Daoy (cell line): ENCODE measurements around the gene FARP2. TPM values are rescaled to one million over a fixed set of nuclear protein-coding genes. Genes with fewer than 3 reads are reported as not detected.

Experiments
- DNase-seq: peaks from one replicate; pipeline ENCODE4 v3.0.0-alpha.2; 2015; ENCODE audit warnings: low read depth
- total RNA-seq: library from RNA; depleted of rRNA; stranded (reverse); fragments of >200 nt; shearing (Covaris generic); gene quantifications from 2 replicates; pipeline ENCODE4 v1.2.3, GENCODE V29; 2014

FARP2 gene
- total RNA-seq, 1 experiment from 2014 or later, result 22.6 TPM

DNA sequence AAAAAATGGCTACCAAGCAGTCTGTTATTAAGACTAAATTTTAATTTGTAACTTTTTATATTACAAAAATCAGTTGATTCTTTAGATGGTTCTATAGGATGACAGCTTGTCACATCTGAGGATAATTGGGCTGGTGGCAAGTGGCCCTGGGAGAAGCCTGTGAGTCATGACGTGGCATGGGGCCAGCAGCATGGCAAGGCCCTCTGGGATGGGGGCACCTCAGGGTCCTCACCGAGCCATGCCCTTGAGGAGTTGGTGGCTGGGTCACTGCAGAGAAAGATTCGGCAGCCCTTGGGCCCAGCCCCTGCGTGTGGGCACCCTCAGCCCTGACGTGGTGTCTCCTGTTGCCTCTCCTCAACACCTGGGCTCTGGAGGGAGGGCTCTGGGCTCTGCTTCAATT lies 102.6 kb downstream of the FARP2 start:
- peak; percentile 12 for DNase-seq

DNA sequence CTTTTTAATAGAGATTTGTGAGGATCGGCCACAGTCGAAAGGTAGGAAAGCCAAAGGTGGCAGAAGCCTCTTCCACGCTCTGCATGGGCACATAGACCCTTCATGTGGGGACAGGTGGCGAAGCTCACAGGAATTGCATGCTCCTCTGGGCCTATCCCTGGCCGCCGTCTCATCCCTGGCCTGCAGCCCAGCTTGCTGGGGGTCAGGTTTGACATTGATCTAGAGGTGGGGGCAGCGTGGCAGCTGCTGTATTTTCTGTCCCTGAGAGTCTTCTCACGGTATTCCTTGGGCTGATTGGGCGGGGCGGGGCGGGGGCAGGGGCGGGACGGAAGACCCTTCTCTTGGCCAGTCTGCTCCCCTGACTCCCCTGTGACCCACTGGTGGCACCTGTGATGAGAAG lies 103.4 kb downstream of the FARP2 start:
- no peak for DNase-seq

DNA sequence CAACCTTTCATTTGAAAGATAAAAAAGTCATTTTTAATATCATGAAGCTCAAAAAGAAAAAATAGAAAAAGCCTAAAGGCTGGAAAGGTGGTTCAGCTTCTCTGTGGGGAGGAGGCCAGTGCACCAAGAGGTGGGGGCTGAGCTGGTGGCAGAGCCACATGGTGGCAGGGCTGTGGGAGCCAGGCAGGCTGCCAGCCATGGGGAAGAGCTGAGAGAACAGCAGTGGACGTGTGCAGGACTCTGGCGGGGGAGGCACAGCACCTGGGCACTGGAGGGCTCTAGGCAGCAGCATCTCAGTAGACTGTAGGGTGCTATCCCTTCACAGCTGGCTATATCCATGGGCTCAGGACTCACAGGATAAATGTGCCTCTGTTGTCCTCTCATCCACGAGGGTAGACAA lies 104.5 kb downstream of the FARP2 start:
- DNase-seq, result no peak

DNA sequence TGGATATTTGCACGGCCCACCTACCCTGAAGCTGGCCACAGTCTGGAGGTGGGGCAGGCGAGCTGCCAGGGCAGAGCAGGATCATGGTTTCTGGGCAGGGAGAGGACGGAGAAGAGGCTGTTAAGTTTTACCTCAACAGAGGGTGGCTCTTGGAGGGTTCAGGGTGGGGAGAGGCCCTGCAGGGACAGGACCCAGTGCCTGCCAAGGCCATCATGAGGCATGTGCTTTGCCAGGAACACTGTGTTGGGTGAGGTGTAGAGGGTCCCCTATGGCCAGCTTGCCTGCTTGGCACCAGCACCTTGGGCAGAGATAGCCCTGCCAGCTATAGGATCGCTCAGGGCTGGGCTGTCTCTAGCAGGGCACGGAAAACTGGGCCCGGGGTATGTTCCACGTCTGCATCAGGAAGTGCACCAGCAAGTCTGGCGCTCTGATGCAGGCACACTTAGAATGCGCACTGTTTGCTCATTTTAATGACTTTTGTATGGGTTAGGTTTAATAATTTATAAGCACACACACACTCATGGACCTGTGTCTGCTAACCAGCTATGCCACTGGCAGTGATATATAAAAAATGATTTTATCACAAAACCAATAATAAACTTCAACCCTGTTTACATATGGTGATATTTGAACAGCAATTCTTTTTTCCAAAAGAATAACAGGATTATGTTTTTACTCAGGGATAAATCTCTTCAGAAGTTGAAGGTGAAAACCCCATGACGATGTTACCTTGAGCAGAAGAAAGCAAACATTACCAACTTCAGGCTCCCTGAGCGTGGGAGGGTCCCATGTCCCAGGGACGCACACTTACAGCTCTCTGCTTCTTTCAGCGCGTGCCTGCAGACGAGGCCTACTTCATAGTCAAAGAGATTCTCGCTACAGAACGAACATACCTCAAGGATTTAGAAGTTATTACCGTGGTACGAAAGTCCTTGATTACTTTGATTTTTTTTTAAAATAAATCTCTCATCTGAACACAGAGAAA lies 105.9 kb downstream of the FARP2 start:
- no peak for DNase-seq

DNA sequence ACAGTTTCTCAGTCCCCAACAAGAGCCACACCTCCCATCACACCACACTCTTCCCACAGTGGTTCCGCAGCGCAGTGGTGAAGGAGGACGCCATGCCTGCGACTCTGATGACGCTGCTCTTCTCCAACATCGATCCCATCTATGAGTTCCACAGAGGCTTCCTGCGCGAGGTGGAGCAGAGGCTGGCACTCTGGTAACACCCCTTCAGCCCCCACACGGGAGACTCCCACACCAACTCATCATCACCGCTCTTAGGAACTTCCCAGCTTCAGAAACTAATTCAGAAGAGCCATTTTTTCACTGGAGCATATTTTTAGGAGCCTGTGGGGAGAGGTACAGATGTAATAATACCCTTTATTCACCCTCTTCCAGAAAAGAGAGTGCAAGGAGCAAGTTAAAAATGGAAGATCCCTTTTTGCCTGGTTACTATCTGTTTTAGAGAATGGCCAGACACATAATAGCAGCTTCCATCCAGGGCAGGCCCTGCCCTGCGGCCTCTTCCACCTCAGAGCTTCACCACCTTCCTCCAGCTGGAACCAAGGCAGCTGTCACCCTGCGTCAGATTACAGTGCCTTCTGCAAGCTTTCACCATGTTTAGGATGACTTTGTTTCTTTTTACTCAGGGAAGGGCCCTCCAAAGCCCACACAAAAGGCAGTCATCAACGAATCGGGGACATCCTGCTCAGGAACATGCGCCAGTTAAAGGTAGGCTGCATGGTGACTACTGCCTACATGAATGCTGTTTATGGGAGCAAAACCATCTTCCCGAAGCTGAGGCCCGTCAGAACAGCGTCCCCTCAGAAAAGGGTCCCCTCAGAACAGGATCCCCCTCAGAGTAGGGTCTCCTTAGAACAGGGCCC lies 107.4 kb downstream of the FARP2 start:
- no peak for DNase-seq

DNA sequence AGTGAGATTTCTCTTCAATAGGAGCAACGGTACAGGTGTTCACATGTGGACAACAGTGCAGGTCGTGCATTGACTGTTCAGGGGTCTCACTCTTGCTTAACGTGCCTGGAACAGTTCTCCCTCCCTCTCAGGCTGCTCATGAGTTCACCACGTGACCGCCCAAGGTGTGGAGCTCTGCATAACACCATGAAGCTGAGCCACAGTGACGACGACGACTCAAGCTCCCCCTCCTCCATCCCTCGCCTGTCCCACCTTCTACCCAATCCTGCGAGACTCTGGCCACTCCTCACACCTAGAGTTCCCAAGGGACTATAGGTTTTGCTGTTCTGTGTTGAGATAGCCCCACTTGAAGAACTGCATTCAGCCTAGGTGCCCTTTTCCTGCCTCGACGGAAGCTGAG lies 109.5 kb downstream of the FARP2 start:
- no peak for DNase-seq

DNA sequence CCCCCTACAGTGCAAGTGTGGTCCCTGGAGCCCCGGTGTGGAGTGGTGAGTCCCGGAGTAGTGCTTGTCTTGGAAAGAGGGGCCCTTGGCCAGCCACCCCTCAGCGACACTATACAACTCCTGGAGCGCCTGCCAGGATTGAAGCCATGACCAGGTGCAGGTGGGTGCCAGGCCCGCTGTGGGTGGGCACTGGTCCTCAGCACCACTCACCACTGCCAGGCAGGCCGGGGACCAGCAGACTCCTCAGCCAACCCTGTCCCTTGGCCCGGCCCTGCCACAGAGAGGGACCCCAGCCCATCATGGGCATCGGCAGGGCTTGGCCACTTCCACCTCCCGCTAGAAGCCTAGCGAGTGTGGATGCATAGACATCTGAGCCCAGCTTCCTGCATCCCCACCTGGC lies 110.1 kb downstream of the FARP2 start:
- no peak for DNase-seq

DNA sequence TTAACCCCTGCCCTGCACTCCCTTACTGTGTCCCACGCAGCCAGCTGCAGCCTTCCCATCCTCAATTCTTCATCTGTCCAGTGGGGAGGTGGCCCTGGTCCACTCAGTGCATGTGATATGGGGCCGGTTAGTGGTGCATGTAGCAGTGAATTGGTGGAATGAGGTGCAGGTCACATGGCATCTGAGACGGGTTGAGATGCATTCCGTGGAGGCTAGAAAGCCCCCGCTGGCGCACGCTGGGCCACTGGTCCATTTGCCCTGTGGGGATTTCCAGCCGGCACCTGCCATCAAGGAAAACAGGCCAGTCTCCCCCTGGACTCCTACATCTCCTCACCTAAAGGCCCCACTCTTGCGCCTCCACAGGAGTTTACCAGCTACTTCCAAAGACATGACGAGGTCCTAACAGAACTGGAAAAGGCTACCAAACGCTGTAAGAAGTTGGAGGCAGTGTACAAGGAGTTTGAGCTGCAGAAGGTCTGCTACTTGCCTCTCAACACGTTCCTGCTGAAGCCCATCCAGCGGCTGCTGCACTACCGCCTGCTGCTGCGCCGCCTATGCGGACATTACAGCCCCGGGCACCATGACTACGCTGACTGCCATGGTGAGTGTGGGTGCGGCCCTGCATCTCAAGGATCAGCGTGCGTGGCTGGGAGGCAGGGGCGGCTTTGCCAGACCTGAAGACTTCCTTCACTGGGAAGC lies 111.8 kb downstream of the FARP2 start:
- no peak for DNase-seq

DNA sequence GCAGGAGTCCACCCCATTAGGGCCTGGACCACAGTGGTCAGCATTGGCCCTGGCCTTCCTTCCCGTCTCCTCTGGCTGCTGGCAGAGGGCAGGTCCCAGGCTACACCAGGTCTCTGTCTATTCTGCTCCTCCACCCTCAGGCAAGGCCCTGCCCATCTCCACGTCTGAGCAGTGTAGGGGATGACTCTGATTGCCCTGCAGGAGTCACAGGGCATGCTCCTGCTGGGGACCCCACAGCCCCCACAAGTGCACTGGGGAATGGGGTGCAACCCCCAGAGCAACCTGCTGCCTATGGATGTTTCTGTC lies 112.3 kb downstream of the FARP2 start:
- DNase-seq, result no peak

DNA sequence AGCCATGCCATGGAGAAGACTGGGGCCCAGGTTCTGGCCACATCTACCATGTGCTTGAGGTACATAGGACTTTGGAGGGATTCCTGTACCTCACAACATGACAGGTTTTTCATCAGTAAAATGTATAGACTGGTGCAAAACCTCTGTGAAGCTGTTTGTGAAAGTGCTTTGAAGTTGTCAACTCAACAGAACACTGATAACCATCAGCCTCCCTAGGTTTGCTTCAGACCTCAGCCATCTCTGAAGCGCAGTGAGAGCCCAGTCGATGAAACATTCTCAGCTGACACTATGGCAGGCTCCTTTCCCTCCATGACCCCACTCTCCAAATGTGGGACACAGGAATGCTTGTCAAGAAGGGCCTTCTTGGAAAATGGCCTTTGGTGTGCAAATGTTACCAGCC lies 113.7 kb downstream of the FARP2 start:
- no peak for DNase-seq

DNA sequence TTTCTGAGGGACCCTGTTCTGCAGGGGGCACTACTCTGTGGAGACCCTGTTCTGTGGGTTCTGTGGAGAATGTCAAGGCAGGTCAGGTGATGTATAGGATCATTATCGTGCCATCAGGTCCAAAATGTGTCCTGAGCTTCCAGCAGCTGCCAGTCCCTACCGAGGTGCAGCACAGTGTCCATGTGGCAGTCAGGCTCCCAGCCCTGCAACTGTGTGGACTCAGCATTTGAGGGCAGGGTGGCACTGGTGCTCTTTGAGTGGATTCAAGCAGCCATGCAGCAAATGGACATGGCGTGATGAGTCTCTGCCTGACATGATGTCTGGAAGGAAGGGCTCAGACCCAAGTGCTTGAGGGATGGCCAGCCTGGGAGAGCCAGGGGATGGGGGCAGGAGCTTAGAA lies 117.3 kb downstream of the FARP2 start:
- DNase-seq, result no peak

DNA sequence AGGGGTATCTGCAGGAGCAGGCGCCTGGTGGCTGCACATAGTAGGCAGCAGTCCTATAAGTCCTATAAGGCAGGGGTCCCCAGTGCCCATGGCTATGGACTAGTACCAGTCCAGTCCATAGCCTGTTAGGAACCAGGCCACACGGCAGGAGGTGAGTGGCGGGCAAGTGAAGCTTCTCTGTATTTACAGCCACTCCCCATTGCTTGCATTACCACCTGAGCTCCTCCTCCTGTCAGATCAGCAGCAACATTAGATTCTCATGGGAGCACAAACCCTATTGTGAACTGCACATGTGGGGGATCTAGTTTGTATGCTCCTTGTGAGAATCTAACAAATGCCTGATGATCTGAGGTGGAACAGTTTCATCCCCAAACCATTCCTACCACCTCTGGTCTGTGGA lies 119.2 kb downstream of the FARP2 start:
- no peak for DNase-seq

DNA sequence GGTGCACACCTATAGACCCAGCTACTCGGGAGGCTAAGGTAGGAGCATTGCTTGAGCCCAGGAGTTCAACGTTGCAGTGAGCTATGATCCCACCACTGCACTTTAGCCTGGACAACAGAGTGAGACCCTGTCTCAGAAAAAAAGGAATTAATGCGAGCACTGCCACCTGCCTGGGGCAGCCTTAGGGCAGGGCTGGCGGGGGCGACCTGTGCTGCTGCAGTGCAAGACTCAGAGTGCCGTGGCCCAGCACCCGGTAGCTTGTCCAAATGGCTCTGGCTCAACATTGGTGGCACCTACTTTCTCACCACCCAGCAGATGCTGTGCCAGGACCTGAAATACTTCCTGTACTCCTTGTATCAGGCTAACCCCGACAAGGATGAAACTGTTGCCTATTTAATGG lies 122.1 kb downstream of the FARP2 start:
- no peak for DNase-seq

DNA sequence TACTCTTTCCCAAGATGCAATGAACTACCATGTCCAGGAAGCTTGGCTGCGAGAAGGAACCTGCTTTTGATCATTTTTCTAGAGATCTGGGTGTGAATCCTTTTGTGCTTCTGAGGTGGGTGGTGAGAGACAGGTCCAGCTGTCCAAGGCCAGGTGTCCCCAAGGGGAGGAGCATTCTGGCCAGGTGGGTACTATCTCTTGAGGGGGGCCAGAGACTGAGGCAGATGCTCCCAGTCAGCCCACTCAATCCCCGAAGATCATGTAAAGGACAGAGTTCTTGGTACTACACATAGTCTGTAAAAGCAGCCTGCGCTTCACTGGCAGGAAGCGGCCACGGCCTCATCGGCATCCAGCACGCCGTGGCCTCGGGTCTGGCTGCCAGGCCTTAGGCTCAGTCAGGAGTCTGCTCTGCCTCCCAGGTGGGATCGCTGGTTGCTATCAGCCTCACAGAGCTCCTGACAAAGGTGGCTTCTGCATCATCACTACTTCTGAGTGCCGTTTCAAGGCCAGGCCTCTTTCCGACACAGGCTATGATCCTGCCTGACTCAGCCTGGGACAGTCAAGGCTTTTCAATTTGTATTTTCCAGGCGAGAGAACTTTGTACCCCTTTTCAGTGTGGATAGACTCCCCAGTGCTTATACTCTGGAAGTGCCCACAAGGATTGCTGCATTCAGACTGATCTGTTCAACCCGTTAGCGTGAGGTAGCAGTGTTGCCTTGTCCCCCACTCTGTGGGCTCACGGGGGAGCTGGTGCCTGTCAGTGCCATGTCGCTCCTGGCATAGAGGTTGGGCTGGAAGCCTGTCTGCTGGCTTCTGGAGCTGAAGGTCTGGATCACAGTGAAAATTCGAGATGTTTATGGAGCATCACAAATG lies 123.2 kb downstream of the FARP2 start:
- DNase-seq, result no peak

DNA sequence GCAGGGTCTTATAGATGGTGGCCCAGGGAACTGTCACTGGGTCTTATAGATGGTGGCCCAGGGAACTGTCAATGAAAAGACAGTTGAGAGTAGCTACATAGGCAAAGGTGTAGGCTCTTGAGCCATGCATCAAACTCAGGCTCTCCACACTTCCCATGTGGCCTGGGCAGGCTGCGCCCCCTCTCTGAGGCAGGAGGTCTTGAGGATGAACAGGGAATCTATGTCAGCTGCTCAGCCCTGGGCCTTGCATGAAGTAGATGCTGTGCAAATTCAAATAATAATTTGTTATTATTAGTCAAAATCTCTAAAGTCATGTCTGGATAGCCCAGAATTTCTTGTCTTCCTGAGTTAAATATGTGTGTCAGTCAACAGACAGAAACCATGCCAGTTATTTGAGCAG lies 125.6 kb downstream of the FARP2 start:
- DNase-seq, result no peak

DNA sequence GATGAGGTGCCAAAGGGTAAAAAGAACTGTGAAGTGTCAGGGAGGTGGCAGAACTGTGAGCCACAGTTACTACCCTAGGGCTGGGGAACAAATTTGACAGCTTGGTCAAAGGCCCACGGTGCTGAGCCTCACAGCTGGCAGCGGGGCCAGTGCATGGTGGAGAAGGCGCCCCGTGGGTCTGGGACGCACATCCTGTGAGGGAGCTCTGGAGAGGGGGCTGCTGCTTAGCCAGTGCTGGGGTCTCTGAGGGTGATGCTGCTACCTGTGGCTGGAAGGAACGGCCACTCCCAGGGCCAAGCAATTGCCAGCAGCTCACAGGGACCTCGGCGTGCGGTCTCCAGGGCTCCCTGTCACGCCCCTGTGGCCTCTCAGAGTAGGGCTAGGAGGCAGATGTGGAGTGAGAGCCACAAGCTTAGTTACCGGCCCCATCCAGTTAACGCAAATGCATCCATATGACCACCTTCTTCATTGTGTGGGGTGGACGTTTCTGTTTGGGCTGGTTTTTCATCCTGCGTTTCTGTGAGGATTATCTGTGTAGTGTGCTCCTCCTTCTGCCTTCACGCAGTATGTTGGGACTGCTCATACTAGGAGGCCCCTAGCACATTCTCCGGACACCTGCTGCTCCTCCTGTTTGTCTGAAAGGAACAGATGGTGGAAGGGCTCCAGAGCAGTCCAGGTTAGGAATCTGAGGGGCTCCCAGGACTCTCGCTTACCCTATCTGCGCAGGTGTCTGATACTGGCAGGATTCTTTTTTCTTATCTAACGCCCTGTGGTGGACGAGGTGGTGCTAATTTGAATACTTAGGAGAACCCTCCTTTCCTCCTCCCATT lies 126.3 kb downstream of the FARP2 start:
- DNase-seq, result no peak

DNA sequence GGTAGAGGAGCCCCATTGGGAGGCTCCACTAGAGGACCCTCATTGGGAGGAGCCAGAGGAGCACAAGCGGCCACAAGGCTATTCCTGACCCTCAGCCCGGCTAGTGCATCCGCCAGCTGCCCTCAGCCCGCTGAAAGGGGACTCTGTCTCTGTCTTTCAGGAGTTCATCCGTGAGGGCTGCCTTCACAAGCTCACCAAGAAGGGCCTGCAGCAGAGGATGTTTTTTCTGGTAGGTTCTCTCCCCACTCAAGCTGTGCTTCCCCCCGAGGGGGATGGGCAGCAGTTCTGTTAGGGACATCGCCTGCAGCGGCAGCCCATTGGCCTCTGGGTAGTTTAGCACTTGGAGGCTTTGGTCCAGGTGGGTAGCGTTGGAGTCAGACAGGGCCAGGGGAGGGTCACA lies 127.2 kb downstream of the FARP2 start:
- no peak for DNase-seq

DNA sequence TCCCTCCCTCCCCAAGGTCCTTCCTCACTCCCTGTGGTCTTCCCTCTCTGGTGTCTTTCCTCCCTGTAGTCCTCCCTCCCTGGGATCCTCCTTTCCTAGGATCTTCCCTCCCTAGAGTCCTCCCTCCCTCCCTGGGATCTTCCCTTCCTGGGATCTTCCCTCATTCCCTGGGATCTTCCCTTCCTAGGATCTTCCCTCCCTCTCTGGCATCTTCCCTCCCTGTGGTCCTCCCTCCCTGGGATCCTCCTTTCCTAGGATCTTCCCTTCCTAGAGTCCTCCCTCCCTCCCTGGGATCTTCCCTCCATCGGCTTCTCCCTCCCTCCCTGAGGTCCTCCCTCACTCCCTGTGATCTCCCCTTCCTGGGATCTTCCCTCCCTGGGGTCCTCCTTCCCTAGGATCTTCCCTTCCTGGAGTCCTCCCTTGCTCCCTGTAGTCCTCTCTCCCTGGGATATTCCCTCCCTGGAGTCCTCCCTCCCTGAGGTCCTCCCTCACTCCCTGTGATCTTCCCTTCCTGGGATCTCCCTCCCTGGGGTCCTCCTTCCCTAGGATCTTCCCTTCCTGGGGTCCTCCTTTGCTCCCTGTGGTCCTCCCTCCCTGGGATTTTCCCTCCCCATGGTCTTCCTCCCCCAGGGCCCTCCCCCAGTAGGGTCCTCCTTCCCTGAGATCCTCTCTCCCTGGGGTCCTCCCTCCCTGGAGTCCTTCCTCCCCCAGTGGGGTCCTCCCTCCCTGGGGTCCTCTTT lies 129.3 kb downstream of the FARP2 start:
- DNase-seq, result no peak

DNA sequence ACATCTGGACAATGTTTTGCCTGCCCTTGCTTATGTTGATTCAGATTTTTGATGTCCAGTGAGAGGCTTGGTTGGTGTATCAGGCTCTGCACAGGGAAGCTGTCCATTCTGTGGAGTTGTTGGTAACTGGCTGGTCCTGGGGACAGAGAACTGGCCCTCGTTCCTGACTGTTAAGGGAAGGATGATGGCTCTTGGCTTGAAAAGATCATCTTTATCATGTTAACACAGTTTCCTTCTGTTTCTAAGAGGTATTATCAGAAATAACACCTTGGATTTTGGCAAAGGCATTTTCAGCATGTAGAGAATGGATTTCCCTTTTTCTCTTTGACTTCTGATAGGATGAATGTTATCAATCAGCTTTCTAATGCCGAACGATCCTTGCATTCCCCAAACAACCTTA lies 133.0 kb downstream of the FARP2 start:
- no peak for DNase-seq
